Gastroesophageal sphincter (tissue), 4 donors: Measurements from ENCODE around the gene CTNNA3. TPM values are rescaled to one million over a fixed set of nuclear protein-coding genes. Genes with fewer than 3 reads are reported as not detected.
"Not testable (repeated sequence)": the region's sequence is repeated elsewhere in the genome, so short reads cannot be mapped to it uniquely, and the experiment has no call there.

Source experiments
- ATAC-seq: fragments of 150-250 bp; one replicate; pipeline ENCODE4 v1.9.1; 2016; ENCODE audit warnings: mild to moderate bottlenecking, moderate library complexity
- H3K27ac ChIP-seq, 4 donors: fragments of 200-600 bp; sonication (generic) in 3 of 4; 1 replicate in 3 of 4; 2 replicates in 1 of 4; pipeline ENCODE4 v1.5.1; 2016 to 2019
- H3K27me3 ChIP-seq: fragments of 200-600 bp; sonication (generic); one replicate; pipeline ENCODE4 v1.5.1; 2019
- H3K36me3 ChIP-seq, 2 donors: fragments of 200-600 bp; sonication (generic); one replicate each; pipeline ENCODE4 v1.5.1; 2019; ENCODE audit warnings: control low read depth in 1 of 2
- H3K4me1 ChIP-seq, 3 donors: fragments of 200-600 bp; sonication (generic); 1 replicate in 2 of 3; 2 replicates in 1 of 3; pipeline ENCODE4 v1.5.1; 2016 to 2019; ENCODE audit warnings: control low read depth in 2 of 3
- H3K4me3 ChIP-seq, 2 donors: fragments of 200-600 bp; sonication (generic); one replicate each; pipeline ENCODE4 v1.5.1; 2019; ENCODE audit warnings: mild to moderate bottlenecking in 1 of 2, moderate library complexity in 1 of 2
- H3K9me3 ChIP-seq, 3 donors: fragments of 200-600 bp; sonication (generic); one replicate each; pipeline ENCODE4 v1.5.1; 2017 to 2019; ENCODE audit warnings: control low read depth in 2 of 3
- EP300 ChIP-seq: sonication (generic); formaldehyde crosslinking; IDR thresholded peaks from one replicate; pipeline ENCODE4 v1.6.1; 2017; ENCODE audit warnings: antibody characterized with exemption, mild to moderate bottlenecking
- POLR2A ChIP-seq, 2 donors: fragments of 450-650 bp; IDR thresholded peaks; one replicate each; pipeline ENCODE4 v1.6.1; 2017; ENCODE audit warnings: antibody characterized with exemption in 2 of 2, mild to moderate bottlenecking in 2 of 2, moderate library complexity in 1 of 2
- POLR2AphosphoS5 ChIP-seq: sonication (generic); formaldehyde crosslinking; IDR thresholded peaks from one replicate; pipeline ENCODE4 v1.6.1; 2017; ENCODE audit warnings: antibody characterized with exemption
- WGBS, 2 donors: methylation state at CpG; one replicate each; pipeline ENCODE4 v1.1.5; 2018; ENCODE audit warnings: low coverage in 1 of 2; 5-methylcytosine and 5-hydroxymethylcytosine counted together
- total RNA-seq, 4 donors: library from RNA; depleted of rRNA; stranded (reverse); fragments of >200 nt; gene quantifications; one replicate each; pipeline ENCODE4 v1.1.0, GENCODE V29; 2016
- TF ChIP-seq, protein P1 (sequence below), 4 experiments: fragments of 200-600 bp in 2 of 4; fragments of 450-650 bp in 2 of 4; sonication (generic) in 1 of 4; IDR thresholded peaks; one replicate each; pipeline ENCODE4 v1.5.1; 2017 to 2019; ENCODE audit warnings: antibody characterized with exemption in 4 of 4, mild to moderate bottlenecking in 2 of 4, moderate library complexity in 2 of 4

CTNNA3 gene
- total RNA-seq, 4 donors from 2014 or later = 5.1 to 22.0 (median 13.8) TPM

DNA sequence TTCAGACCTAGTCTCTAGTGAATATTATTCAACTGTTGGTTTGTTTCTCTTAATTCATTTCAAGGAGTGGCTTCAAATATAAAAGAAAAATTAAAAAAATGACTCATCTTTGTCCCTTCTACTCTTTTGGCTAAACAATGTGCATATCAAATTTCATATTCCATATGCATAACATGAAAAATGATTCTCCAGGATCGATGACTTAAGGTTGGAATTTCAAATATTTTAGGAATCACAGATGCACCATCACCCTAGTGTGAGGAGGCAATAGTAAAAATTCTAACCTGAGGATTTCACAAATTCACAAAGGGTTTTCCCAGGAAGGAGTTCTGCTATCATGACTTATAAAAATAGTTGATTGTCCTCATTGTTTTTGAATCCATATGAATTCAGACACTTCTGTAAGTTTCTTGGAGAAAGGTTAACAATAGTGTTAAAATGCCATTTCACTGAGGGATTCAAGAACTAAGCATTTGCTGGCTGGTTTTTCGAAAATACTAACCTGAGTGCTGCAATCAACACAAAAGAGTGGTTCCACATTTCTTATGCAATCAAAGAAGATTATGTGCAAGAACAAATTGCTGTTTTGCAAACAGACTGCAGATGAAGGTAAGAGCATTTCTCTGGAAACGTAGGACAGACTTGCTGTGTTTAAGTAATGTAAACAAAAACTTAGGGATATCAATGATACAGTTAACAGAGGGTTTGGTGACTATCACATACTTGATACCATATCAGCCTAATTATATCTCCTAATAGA lies 1317.7 kb downstream of the CTNNA3 start:
- no peak overlapping the region for H3K27ac ChIP-seq
- no peaks in the 10 kb centered on the region for H3K4me1 ChIP-seq
- TF ChIP-seq EP300 (no peak), POLR2A (IDR thresholded peaks at IDR 0.05) (no peak)
- TF ChIP-seq, protein P1, sequence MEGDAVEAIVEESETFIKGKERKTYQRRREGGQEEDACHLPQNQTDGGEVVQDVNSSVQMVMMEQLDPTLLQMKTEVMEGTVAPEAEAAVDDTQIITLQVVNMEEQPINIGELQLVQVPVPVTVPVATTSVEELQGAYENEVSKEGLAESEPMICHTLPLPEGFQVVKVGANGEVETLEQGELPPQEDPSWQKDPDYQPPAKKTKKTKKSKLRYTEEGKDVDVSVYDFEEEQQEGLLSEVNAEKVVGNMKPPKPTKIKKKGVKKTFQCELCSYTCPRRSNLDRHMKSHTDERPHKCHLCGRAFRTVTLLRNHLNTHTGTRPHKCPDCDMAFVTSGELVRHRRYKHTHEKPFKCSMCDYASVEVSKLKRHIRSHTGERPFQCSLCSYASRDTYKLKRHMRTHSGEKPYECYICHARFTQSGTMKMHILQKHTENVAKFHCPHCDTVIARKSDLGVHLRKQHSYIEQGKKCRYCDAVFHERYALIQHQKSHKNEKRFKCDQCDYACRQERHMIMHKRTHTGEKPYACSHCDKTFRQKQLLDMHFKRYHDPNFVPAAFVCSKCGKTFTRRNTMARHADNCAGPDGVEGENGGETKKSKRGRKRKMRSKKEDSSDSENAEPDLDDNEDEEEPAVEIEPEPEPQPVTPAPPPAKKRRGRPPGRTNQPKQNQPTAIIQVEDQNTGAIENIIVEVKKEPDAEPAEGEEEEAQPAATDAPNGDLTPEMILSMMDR (IDR thresholded peaks at IDR 0.05) = no peak
- H3K36me3 ChIP-seq = no peaks in the 10 kb centered on the region
- ATAC-seq = no peak
- no peak overlapping the region for H3K4me3 ChIP-seq
- no peaks in the 10 kb centered on the region for H3K27me3 ChIP-seq
- 54 to 61% methylated on average over 3 of the region's 3 CpGs for WGBS, 2 donors
- no peaks in the 10 kb centered on the region for H3K9me3 ChIP-seq

DNA sequence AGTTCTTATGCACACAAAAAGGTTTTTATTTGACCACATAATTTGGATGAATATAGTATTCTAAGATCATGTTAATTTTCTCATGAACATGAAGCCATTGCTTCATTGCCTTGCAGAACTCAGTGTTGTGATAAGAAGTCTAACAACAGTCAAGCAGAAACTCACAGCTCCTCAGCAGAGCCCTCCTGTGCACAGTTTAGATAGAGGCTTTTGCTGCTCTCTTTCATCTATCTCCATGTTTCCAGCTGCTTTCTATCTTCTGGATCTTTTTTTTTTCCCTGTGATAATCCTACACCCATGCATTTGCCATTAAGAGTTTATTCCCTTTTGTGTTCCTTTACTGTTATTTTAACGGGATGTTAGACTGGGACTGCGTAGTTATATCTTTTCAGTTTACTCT lies 1327.8 kb downstream of the CTNNA3 start:
- H3K27me3 ChIP-seq = no peaks in the 10 kb centered on the region
- H3K9me3 ChIP-seq = no peaks in the 10 kb centered on the region
- H3K36me3 ChIP-seq = no peaks in the 10 kb centered on the region
- no peak overlapping the region for H3K27ac ChIP-seq
- 40 to 66% methylated on average over 2 of the region's 2 CpGs for WGBS, 2 donors
- no peak for ATAC-seq
- H3K4me1 ChIP-seq = no peaks in the 10 kb centered on the region
- H3K4me3 ChIP-seq = no peak overlapping the region
- TF ChIP-seq, protein P1 (IDR thresholded peaks at IDR 0.05) = no peak
- TF ChIP-seq POLR2A (IDR thresholded peaks at IDR 0.05) = no peak
- no peak for TF ChIP-seq POLR2AphosphoS5

DNA sequence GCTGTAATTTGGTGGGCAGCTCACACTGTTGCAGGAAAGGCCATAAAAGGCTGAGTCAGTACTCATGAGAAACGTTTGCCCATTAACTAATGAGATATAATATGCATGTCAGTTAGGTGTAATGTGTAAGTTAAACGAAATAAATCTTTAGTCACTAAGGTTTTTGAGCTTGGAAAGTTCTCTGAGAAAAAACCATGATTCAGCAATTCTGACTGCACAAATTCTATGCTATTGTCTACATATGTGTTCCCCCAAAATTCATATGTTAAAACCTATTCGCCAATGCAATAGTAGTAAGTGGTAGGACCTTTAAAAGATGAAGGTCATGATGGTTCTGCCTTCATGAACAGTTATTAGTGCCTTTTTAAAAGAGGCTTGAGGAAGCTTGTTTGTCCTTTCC lies 1329.8 kb downstream of the CTNNA3 start:
- WGBS, 2 donors = 49 to 57% methylated on average over 3 of the region's 3 CpGs
- Histone ChIP-seq H3K27ac (no peak overlapping the region), H3K27me3 (no peaks in the 10 kb centered on the region), H3K36me3 (no peaks in the 10 kb centered on the region), H3K4me3 (no peak overlapping the region), H3K4me1 (no peaks in the 10 kb centered on the region), H3K9me3 (no peaks in the 10 kb centered on the region)
- no peak for ATAC-seq
- no peak for TF ChIP-seq EP300
- TF ChIP-seq POLR2A (IDR thresholded peaks at IDR 0.05) = no peak
- TF ChIP-seq POLR2AphosphoS5 = no peak
- TF ChIP-seq, protein P1 (IDR thresholded peaks at IDR 0.05) = no peak

DNA sequence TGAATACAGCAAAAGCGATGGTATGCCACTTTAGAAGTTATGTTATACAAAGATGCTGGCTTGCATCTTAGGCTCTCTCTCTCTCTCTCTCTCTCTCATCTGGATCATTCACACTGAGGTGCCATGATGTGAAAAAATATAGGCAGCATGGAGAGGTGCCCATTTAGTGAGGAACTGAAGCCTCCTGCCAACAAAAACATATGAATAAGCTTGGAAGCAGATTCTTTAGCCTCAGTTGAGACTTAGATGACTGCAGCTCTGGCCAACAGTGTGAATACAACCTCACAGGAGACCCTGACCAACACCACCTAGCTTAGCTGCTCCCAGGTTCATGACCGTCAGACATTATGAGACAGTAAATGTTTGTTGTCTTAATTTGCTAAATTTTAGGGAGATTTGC lies 1330.3 kb downstream of the CTNNA3 start:
- 58 to 100% methylated on average over 1 to 2 of the region's 2 CpGs for WGBS, 2 donors
- no peak overlapping the region for H3K27ac ChIP-seq
- H3K4me1 ChIP-seq = no peaks in the 10 kb centered on the region
- no peaks in the 10 kb centered on the region for H3K9me3 ChIP-seq
- TF ChIP-seq, protein P1 (IDR thresholded peaks at IDR 0.05) = no peak
- no peak for ATAC-seq
- H3K4me3 ChIP-seq = no peak overlapping the region
- H3K36me3 ChIP-seq = no peaks in the 10 kb centered on the region
- H3K27me3 ChIP-seq = no peaks in the 10 kb centered on the region

DNA sequence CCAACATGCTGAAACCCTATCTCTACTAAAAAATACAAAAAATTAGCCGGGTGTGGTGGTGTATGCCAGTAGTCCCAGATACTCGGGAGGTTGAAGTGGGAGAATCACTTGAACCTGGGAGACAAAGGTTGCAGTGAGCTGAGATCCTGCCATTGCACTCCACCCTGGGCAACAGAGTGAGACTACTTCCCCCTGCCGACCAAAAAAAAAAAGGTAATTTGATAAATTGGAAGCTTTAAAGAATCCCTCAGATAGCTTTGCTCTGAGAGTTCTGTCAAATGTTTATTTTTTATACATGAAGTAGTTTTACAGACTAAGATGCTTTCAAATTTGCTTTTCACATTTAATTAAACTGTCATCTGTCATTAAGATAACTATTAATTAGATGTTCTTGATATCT lies 1333.5 kb downstream of the CTNNA3 start:
- Histone ChIP-seq H3K27me3 (no peaks in the 10 kb centered on the region), H3K4me3 (no peak overlapping the region), H3K9me3 (no peaks in the 10 kb centered on the region), H3K27ac (no peak overlapping the region), H3K4me1 (no peaks in the 10 kb centered on the region), H3K36me3 (no peaks in the 10 kb centered on the region)
- ATAC-seq = no peak
- 67 to 71% methylated on average over 1 to 3 of the region's 3 CpGs for WGBS, 2 donors
- no peak for TF ChIP-seq EP300
- TF ChIP-seq, protein P1 (IDR thresholded peaks at IDR 0.05) = no peak
- no peak for TF ChIP-seq POLR2A (IDR thresholded peaks at IDR 0.05)
- TF ChIP-seq POLR2AphosphoS5 = no peak

DNA sequence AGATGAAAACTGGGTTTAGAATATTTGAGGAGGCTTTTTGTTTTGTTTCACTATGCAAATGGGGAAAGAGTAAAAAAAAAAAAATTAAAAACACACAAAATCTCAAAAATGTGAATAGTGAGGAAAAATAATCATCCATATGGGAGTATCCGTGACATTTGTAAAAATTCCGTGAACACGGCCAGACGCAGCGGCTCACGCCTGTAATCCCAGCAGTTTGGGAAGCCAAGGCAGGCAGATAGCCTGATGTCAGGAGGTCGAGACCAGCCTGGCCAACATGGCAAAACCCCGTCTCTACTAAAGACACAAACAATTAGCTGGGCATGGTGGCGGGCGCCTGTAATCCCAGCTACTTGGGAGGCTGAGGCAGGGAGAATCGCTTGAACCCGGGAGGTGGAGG lies 1342.2 kb downstream of the CTNNA3 start:
- not testable (repeated sequence) for H3K27me3 ChIP-seq, H3K36me3 ChIP-seq, H3K9me3 ChIP-seq, H3K4me3 ChIP-seq, ATAC-seq, H3K27ac ChIP-seq, H3K4me1 ChIP-seq
- 85 to 91% methylated on average over 12 of the region's 12 CpGs for WGBS, 2 donors
